ENCODE data around the gene SLC25A45. TPM values are rescaled to one million over a fixed set of nuclear protein-coding genes. Genes with fewer than 3 reads are reported as not detected.

The SLC25A45 gene
- total RNA-seq, 4 donors from 2014 or later = 2.6 to 12.4 (median 5.6) TPM

DNA sequence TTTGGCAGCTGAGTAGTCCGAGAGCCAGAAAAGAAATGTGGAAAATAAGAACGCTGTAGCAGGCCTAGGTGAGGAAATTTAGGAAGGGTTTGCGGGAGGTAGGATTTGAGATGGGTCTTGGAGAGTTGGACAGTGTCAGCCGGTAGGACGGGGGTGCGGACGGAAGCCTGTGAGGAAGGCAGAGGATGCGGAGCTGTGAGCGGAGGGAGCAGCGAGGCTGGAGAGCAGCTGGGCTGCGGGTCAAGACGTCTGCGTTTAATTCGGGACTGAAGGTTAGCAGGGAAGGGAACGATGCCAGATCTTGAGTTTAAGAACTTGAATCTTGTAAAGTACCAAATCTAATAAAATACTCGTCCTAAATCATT is 28.6 kb downstream of the SLC25A45 start:
- no peaks in the 10 kb centered on the region for H3K9me3 ChIP-seq
- H3K27me3 ChIP-seq = no peaks in the 10 kb centered on the region
- intact Hi-C loops (cut with DNase I; ENCODE audit: low total_unique reads) (no loop called here), in situ Hi-C loops (cut with MboI; ENCODE audit: low sequenced_read_pairs in 4 of 4) (no loop called here)
- H3K4me3 ChIP-seq = peak overlapping the region; percentile 57 to 68 (median 63)
- H3K27ac ChIP-seq = peak overlapping the region; percentile 45 to 75 (median 58)
- ATAC-seq (no peak), DNase-seq (no peak)
- H3K36me3 ChIP-seq = peaks cover 3 to 35% of the 10 kb centered on the region in 2 donors
- H3K4me1 ChIP-seq = peaks cover 30 to 34% of the 10 kb centered on the region in 2 donors
- TF ChIP-seq POLR2A (IDR thresholded peaks at IDR 0.05) = no peak
- TF ChIP-seq, protein P1, sequence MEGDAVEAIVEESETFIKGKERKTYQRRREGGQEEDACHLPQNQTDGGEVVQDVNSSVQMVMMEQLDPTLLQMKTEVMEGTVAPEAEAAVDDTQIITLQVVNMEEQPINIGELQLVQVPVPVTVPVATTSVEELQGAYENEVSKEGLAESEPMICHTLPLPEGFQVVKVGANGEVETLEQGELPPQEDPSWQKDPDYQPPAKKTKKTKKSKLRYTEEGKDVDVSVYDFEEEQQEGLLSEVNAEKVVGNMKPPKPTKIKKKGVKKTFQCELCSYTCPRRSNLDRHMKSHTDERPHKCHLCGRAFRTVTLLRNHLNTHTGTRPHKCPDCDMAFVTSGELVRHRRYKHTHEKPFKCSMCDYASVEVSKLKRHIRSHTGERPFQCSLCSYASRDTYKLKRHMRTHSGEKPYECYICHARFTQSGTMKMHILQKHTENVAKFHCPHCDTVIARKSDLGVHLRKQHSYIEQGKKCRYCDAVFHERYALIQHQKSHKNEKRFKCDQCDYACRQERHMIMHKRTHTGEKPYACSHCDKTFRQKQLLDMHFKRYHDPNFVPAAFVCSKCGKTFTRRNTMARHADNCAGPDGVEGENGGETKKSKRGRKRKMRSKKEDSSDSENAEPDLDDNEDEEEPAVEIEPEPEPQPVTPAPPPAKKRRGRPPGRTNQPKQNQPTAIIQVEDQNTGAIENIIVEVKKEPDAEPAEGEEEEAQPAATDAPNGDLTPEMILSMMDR (IDR thresholded peaks at IDR 0.05 in 4 of 5, conservative IDR thresholded peaks at IDR 0.05 in 1 of 5) = no peak

DNA sequence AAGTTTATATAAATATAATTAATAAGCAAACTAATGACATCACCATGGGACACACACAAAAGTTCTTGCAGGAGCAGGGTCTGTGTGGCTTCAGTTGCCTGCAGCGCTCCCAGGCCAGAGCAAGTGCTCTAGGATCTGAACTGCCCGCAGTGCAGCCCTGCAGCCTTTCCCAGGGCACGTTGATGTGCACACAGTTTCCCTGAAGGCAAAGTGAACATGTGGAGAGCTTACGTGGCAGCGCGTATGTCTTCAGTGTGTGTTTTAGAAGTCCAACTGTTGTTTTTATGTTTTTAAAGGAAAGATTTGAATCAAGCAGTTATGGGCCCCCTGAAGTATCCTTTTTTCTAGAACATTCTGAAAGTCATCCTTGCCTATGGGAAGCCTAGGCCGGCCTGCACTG is 29.1 kb downstream of the SLC25A45 start:
- in situ Hi-C loops (cut with MboI; ENCODE audit: low sequenced_read_pairs in 4 of 4) = no loop called here
- no peak overlapping the region for H3K4me3 ChIP-seq
- no peak for TF ChIP-seq POLR2A (IDR thresholded peaks at IDR 0.05)
- TF ChIP-seq, protein P1 (IDR thresholded peaks at IDR 0.05 in 4 of 5, conservative IDR thresholded peaks at IDR 0.05 in 1 of 5) = no peak

GRCh38 chr11:65352783-65353182 is 29.7 kb downstream of the SLC25A45 start:
- no peaks in the 10 kb centered on the region for H3K27me3 ChIP-seq
- peaks cover 28 to 30% of the 10 kb centered on the region in 2 donors for H3K4me1 ChIP-seq
- TF ChIP-seq, protein P1 (IDR thresholded peaks at IDR 0.05 in 4 of 5, conservative IDR thresholded peaks at IDR 0.05 in 1 of 5) = no peak
- no peak for TF ChIP-seq POLR2A (IDR thresholded peaks at IDR 0.05)
- H3K4me3 ChIP-seq = no peak overlapping the region
- intact Hi-C loops (cut with DNase I; ENCODE audit: low total_unique reads) = no loop called here
- H3K36me3 ChIP-seq = peaks cover 6 to 46% of the 10 kb centered on the region in 2 donors
- no peak for ATAC-seq
- DNase-seq = no peak
- no peak overlapping the region for H3K27ac ChIP-seq
- H3K9me3 ChIP-seq = no peaks in the 10 kb centered on the region
- in situ Hi-C loops (cut with MboI; ENCODE audit: low sequenced_read_pairs in 4 of 4) = no loop called here

More for the DNA sequence above, 29.1 kb downstream of the SLC25A45 start:
- H3K4me1 ChIP-seq = peaks cover 30 to 33% of the 10 kb centered on the region in 2 donors
- DNase-seq = no peak
- peak overlapping the region in 1 of 4 donors; percentile 52 for H3K27ac ChIP-seq
- H3K27me3 ChIP-seq = no peaks in the 10 kb centered on the region
- no peak for ATAC-seq
- peaks cover 6 to 40% of the 10 kb centered on the region in 2 donors for H3K36me3 ChIP-seq
- intact Hi-C loops (cut with DNase I; ENCODE audit: low total_unique reads) = no loop called here
- H3K9me3 ChIP-seq = no peaks in the 10 kb centered on the region

- Histone ChIP-seq H3K36me3 (peaks cover 6 to 59% of the 10 kb centered on the region in 2 donors), H3K27ac (no peak overlapping the region), H3K4me3 (no peak overlapping the region), H3K9me3 (no peaks in the 10 kb centered on the region), H3K4me1 (peaks cover 21 to 25% of the 10 kb centered on the region in 2 donors), H3K27me3 (no peaks in the 10 kb centered on the region)
- no peak for TF ChIP-seq POLR2A (IDR thresholded peaks at IDR 0.05)
- TF ChIP-seq, protein P1 (IDR thresholded peaks at IDR 0.05 in 4 of 5, conservative IDR thresholded peaks at IDR 0.05 in 1 of 5) = no peak
- ATAC-seq = no peak
- no peak for DNase-seq
- intact Hi-C loops (cut with DNase I; ENCODE audit: low total_unique reads) (no loop called here), in situ Hi-C loops (cut with MboI; ENCODE audit: low sequenced_read_pairs in 4 of 4) (no loop called here)
These were observed 30.9 kb downstream of the SLC25A45 start for GRCh38 chr11:65351511-65351910.

- H3K4me3 ChIP-seq = no peak overlapping the region
- intact Hi-C loops (cut with DNase I; ENCODE audit: low total_unique reads) (no loop called here), in situ Hi-C loops (cut with MboI; ENCODE audit: low sequenced_read_pairs in 4 of 4) (no loop called here)
- TF ChIP-seq, protein P1 (IDR thresholded peaks at IDR 0.05 in 4 of 5, conservative IDR thresholded peaks at IDR 0.05 in 1 of 5) = no peak
- TF ChIP-seq POLR2A (IDR thresholded peaks at IDR 0.05) = no peak
- H3K4me1 ChIP-seq = peaks cover 5 to 14% of the 10 kb centered on the region in 2 donors
- DNase-seq = no peak
- peaks cover 7 to 69% of the 10 kb centered on the region in 2 donors for H3K36me3 ChIP-seq
- H3K27me3 ChIP-seq = no peaks in the 10 kb centered on the region
- H3K9me3 ChIP-seq = no peaks in the 10 kb centered on the region
- ATAC-seq = no peak
- no peak overlapping the region for H3K27ac ChIP-seq
These were observed 40.6 kb downstream of the SLC25A45 start for GRCh38 chr11:65341856-65342255.
